Measurements from ENCODE around the gene DENND1B. TPM values are rescaled to one million over a fixed set of nuclear protein-coding genes. Genes with fewer than 3 reads are reported as not detected.
A peak's percentile ranks its signal among the peaks of the same experiment; 100 is the strongest.

DENND1B gene
- 29.4 TPM for total RNA-seq

GRCh38 chr1:197775282-197776262, at the start of gene DENND1B:
Gene DENND1B, minus strand, starts transcription at chr1:197775480. Its CDS starts 325 bp downstream, at chr1:197775155.
- peak; percentile 83 for DNase-seq (ENCODE audit: low spot score)

- DNase-seq (ENCODE audit: low spot score), result no peak
These were observed 39.0 kb upstream of the DENND1B start for GRCh38 chr1:197814306-197814705.

GRCh38 chr1:197813741-197814140, 38.5 kb upstream of the DENND1B start:
- no peak for DNase-seq (ENCODE audit: low spot score)

GRCh38 chr1:197811769-197812168, 36.5 kb upstream of the DENND1B start:
- no peak for DNase-seq (ENCODE audit: low spot score)

GRCh38 chr1:197810812-197811211, 35.5 kb upstream of the DENND1B start:
- DNase-seq (ENCODE audit: low spot score), result no peak

GRCh38 chr1:197808880-197809279, 33.6 kb upstream of the DENND1B start:
- no peak for DNase-seq (ENCODE audit: low spot score)

GRCh38 chr1:197807739-197808453, 32.6 kb upstream of the DENND1B start:
- DNase-seq (ENCODE audit: low spot score), result no peak

GRCh38 chr1:197807216-197807615, 31.9 kb upstream of the DENND1B start:
- no peak for DNase-seq (ENCODE audit: low spot score)

- DNase-seq (ENCODE audit: low spot score), result no peak
These were observed 31.4 kb upstream of the DENND1B start for GRCh38 chr1:197806718-197807117.

GRCh38 chr1:197801684-197802083, 26.4 kb upstream of the DENND1B start:
- DNase-seq (ENCODE audit: low spot score), result no peak

- DNase-seq (ENCODE audit: low spot score), result no peak
These were observed 25.8 kb upstream of the DENND1B start for GRCh38 chr1:197801111-197801482.

GRCh38 chr1:197800379-197801110, 25.3 kb upstream of the DENND1B start:
- DNase-seq (ENCODE audit: low spot score), result no peak

GRCh38 chr1:197799271-197799670, 24.0 kb upstream of the DENND1B start:
- no peak for DNase-seq (ENCODE audit: low spot score)

- DNase-seq (ENCODE audit: low spot score), result no peak
These were observed 23.2 kb upstream of the DENND1B start for GRCh38 chr1:197798492-197798891.

GRCh38 chr1:197797010-197797409, 21.7 kb upstream of the DENND1B start:
- no peak for DNase-seq (ENCODE audit: low spot score)

GRCh38 chr1:197788741-197789739, 13.8 kb upstream of the DENND1B start:
- no peak for DNase-seq (ENCODE audit: low spot score)

- no peak for DNase-seq (ENCODE audit: low spot score)
These were observed 12.6 kb upstream of the DENND1B start for GRCh38 chr1:197787623-197788536.

GRCh38 chr1:197787056-197787455, 11.8 kb upstream of the DENND1B start:
- no peak for DNase-seq (ENCODE audit: low spot score)

- no peak for DNase-seq (ENCODE audit: low spot score)
These were observed 11.0 kb upstream of the DENND1B start for GRCh38 chr1:197786280-197786679.

GRCh38 chr1:197783510-197783948, 8.2 kb upstream of the DENND1B start:
- DNase-seq (ENCODE audit: low spot score), result no peak
